ENCODE results near the gene CCDC17. TPM values are rescaled to one million over a fixed set of nuclear protein-coding genes. Genes with fewer than 3 reads are reported as not detected.

The CCDC17 gene
- total and polyA plus RNA-seq, 2 of the 8 experiments (the other 6 are each of a cell fraction or from before 2014, with no cell fraction given), result 0.95 to 2.0 TPM

- DNase-seq (ENCODE audit: low read depth in 1 of 2, low spot score in 2 of 2), result no peak
- no peak overlapping the region for H4K91ac ChIP-seq (replicated peaks; ENCODE audit: insufficient read length, low read length)
- H4K8ac ChIP-seq (ENCODE audit: extremely low read depth, insufficient read depth, low read length), result no peak overlapping the region
- no peaks in the 10 kb centered on the region; the same call in 1 of the 2 replicates for H3K23me2 ChIP-seq (ENCODE audit: low read depth, low read length)
- H2BK15ac ChIP-seq (ENCODE audit: low read length), result no peak overlapping the region
- no peak overlapping the region for H2BK12ac ChIP-seq (ENCODE audit: low read depth, low read length)
- no peak for TF ChIP-seq CHD1 (IDR thresholded peaks at IDR 0.05; ENCODE audit: low read depth, low read length)
- TF ChIP-seq CBX5 (IDR thresholded peaks at IDR 0.05; ENCODE audit: low read depth, low read length), result no peak
- TF ChIP-seq ZNF274 (IDR thresholded peaks at IDR 0.05; ENCODE audit: borderline replicate concordance, extremely low read depth, low read length), result no peak
- TF ChIP-seq CTBP2 (IDR thresholded peaks at IDR 0.05; ENCODE audit: borderline replicate concordance, insufficient read depth, insufficient read length, low read length), result no peak
- no peak for TF ChIP-seq RXRA (IDR thresholded peaks at IDR 0.05; ENCODE audit: insufficient read depth, low read depth, low read length)
- no peak for TF ChIP-seq CBX8 (IDR thresholded peaks at IDR 0.05; ENCODE audit: borderline replicate concordance, low read depth, low read length)
- no peak for TF ChIP-seq SP4 (IDR thresholded peaks at IDR 0.05; ENCODE audit: low read length)
- no peak for TF ChIP-seq NANOG (IDR thresholded peaks at IDR 0.05; ENCODE audit: insufficient read depth, low read depth, low read length, poor library complexity, severe bottlenecking)
- TF ChIP-seq ATF3 (IDR thresholded peaks at IDR 0.05; ENCODE audit: insufficient read depth, low read depth, low read length), result no peak
- no peak overlapping the region for H2AK5ac ChIP-seq (ENCODE audit: low read depth, low read length)
- H3K18ac ChIP-seq (ENCODE audit: extremely low read depth, low read length), result no peak overlapping the region
- POLR2A ChIA-PET (ENCODE audit: partially characterized antibody), result interaction anchor here (1.1 to 1.5 kb wide), 2 partner anchors 12 to 13 kb away, joined by 3 to 5 read pairs; no protein-coding TSS in a partner anchor
- H4K5ac ChIP-seq (ENCODE audit: insufficient read length, low read depth, low read length), result no peak overlapping the region
- peaks cover 2 to 4% of the 10 kb centered on the region in 2 experiments for H4K20me1 ChIP-seq (replicated peaks in 1 of 2; ENCODE audit: control insufficient read depth in 1 of 2, insufficient read depth in 2 of 2, low read length in 2 of 2)
- no peak overlapping the region for H3K56ac ChIP-seq (replicated peaks; ENCODE audit: insufficient read length, low read depth, low read length)
- no peak overlapping the region for H2BK20ac ChIP-seq (ENCODE audit: low read length)
- no peaks in the 10 kb centered on the region for H3K9me3 ChIP-seq (ENCODE audit: insufficient read depth in 2 of 2, low read depth in 1 of 2, low read length in 1 of 2)
- no peak overlapping the region for H3K27ac ChIP-seq (ENCODE audit: low read depth, low read length)
- H3K4me1 ChIP-seq (replicated peaks in 1 of 4; ENCODE audit: control insufficient read depth in 3 of 4, insufficient read depth in 4 of 4, low read length in 3 of 4), result no peaks in the 10 kb centered on the region
- no peaks in the 10 kb centered on the region for H3K27me3 ChIP-seq (replicated peaks in 1 of 4; ENCODE audit: control insufficient read depth in 3 of 4, extremely low read depth in 1 of 4, insufficient read depth in 3 of 4, low read length in 3 of 4)
- CTCF ChIA-PET (ENCODE audit: partially characterized antibody), result interaction anchor here (1.1 kb wide), 1 partner anchor 401 kb away, joined by 3 read pairs; no protein-coding TSS in a partner anchor
- FAIRE-seq, result no peak
- H3K79me2 ChIP-seq (ENCODE audit: control insufficient read depth in 1 of 2, insufficient read depth in 2 of 2, low read length in 2 of 2), result no peaks in the 10 kb centered on the region; a peak in 1 of 4 replicates
- no peak overlapping the region for H3K4me3 ChIP-seq (ENCODE audit: extremely low read depth in 1 of 4, insufficient read depth in 2 of 4, low read depth in 3 of 4, low read length in 4 of 4)
- H3K4me2 ChIP-seq (ENCODE audit: insufficient read depth in 1 of 2, low read depth in 2 of 2, low read length in 2 of 2), result no peak overlapping the region
- no peak overlapping the region for H2BK5ac ChIP-seq (ENCODE audit: low read depth, low read length)
- 85% methylated on average over 1 of the region's 1 CpG; no CpG with 5 or more reads in 1 of the 2 experiments for WGBS, 2 experiments (ENCODE audit: extremely low coverage in 1 of 2, insufficient coverage in 1 of 2, insufficient read length in 1 of 2, insufficient replicate concordance in 2 of 2, low coverage in 1 of 2, low lambda C conversion rate in 2 of 2, missing lambda C conversion rate in 1 of 2)
- H3K23ac ChIP-seq (ENCODE audit: insufficient read length), result no peak overlapping the region
- H2AFZ ChIP-seq (ENCODE audit: low read length), result no peak overlapping the region
- no peak overlapping the region for H3K14ac ChIP-seq (ENCODE audit: insufficient read length)
- H3K36me3 ChIP-seq (ENCODE audit: control insufficient read depth in 2 of 4, insufficient read depth in 4 of 4, low read length in 3 of 4), result peaks cover 46 to 98% (median 74%) of the 10 kb centered on the region in 4 experiments
- H3K9ac ChIP-seq (replicated peaks in 1 of 4; ENCODE audit: extremely low read depth in 1 of 4, low read depth in 3 of 4, low read length in 3 of 4), result no peak overlapping the region
- no peak overlapping the region for H3K4ac ChIP-seq (replicated peaks; ENCODE audit: insufficient read length, low read depth, low read length)
- H2BK120ac ChIP-seq (replicated peaks; ENCODE audit: low read depth, low read length), result no peak overlapping the region
- H3K79me1 ChIP-seq (ENCODE audit: low read depth, low read length), result no peaks in the 10 kb centered on the region
Observed at GRCh38 chr1:45635211-45635610, 11.4 kb upstream of the CCDC17 start.
